ENCODE measurements around the gene TRAF3IP3.

DNA sequence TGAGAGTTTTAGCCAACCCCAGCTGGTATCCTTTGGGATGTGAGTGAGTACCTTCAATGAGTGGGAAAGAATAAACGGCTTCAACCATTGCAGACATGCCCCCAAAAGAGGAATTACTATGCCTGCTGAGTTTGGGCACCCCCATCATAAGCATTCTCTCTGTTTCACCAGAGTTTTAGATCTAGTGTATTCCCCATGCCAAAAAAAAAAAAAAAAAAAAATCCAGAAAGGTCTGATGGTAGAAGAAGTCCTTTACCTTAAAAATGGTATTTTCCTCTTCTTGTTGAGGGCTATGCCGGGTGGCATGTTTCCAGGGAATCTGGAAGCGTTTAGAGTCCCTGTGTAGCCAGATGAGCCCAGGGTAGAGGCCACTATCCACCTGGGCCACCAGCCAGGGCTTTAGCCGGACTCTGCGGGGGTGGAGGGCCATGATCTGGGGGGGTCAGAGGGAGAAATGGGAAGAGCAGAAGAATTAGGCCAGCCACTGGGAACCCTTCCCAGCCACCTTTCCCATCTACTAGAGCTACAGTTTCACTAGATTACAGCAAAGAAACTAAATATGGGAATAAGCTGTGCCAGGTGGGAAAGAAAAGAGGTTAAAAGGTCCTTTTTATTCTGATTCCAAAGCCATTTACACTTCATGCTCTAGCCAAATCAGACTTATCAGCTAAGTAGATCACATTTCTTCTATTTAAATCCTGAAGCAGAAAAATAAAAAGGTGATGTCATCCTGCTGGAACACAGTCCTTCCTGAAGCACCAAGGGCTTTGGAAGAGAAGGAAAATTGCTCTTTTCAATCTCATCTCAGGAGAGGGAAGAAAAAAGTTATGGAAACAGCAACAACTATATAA is 45.4 kb downstream of the TRAF3IP3 start:
- TF ChIP-seq, protein P1, sequence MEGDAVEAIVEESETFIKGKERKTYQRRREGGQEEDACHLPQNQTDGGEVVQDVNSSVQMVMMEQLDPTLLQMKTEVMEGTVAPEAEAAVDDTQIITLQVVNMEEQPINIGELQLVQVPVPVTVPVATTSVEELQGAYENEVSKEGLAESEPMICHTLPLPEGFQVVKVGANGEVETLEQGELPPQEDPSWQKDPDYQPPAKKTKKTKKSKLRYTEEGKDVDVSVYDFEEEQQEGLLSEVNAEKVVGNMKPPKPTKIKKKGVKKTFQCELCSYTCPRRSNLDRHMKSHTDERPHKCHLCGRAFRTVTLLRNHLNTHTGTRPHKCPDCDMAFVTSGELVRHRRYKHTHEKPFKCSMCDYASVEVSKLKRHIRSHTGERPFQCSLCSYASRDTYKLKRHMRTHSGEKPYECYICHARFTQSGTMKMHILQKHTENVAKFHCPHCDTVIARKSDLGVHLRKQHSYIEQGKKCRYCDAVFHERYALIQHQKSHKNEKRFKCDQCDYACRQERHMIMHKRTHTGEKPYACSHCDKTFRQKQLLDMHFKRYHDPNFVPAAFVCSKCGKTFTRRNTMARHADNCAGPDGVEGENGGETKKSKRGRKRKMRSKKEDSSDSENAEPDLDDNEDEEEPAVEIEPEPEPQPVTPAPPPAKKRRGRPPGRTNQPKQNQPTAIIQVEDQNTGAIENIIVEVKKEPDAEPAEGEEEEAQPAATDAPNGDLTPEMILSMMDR (IDR thresholded peaks at IDR 0.05) = no peak
- TF ChIP-seq POLR2A (IDR thresholded peaks at IDR 0.05) = no peak
